ENCODE results near the gene PCGF3.

PCGF3 gene

GRCh38 chr4:705278-706082 is at the start of gene PCGF3:
PCGF3 (plus strand) TSS chr4:705832; CDS start chr4:733681, 27,849 bp downstream.
- ChIA-PET POLR2A (no interaction called here), CTCF (no interaction called here)
- no peak for TF ChIP-seq CTCF (IDR thresholded peaks at IDR 0.05; ENCODE audit: control extremely low read depth, extremely low read depth, low read depth, missing control alignments)
- peak; percentile 100 for DNase-seq (ENCODE audit: extremely low spot score)

GRCh38 chr4:656436-657337 is 48.9 kb upstream of the PCGF3 start:
- no peak for TF ChIP-seq CTCF (IDR thresholded peaks at IDR 0.05; ENCODE audit: control extremely low read depth, extremely low read depth, low read depth, missing control alignments)
- ChIA-PET POLR2A (no interaction called here), CTCF (no interaction called here)
- no peak for DNase-seq (ENCODE audit: extremely low spot score)

- no peak for DNase-seq (ENCODE audit: extremely low spot score)
- CTCF ChIA-PET = no interaction called here
- POLR2A ChIA-PET = no interaction called here
- TF ChIP-seq CTCF (IDR thresholded peaks at IDR 0.05; ENCODE audit: control extremely low read depth, extremely low read depth, low read depth, missing control alignments) = no peak
These were observed 48.2 kb upstream of the PCGF3 start for GRCh38 chr4:657338-657833.

GRCh38 chr4:657834-658667 is 47.6 kb upstream of the PCGF3 start:
- no peak for TF ChIP-seq CTCF (IDR thresholded peaks at IDR 0.05; ENCODE audit: control extremely low read depth, extremely low read depth, low read depth, missing control alignments)
- no peak for DNase-seq (ENCODE audit: extremely low spot score)
- CTCF ChIA-PET = no interaction called here
- POLR2A ChIA-PET = no interaction called here

- CTCF ChIA-PET = no interaction called here
- no peak for TF ChIP-seq CTCF (IDR thresholded peaks at IDR 0.05; ENCODE audit: control extremely low read depth, extremely low read depth, low read depth, missing control alignments)
- POLR2A ChIA-PET = no interaction called here
- DNase-seq (ENCODE audit: extremely low spot score) = no peak
These were observed 46.7 kb upstream of the PCGF3 start for GRCh38 chr4:658681-659667.
